ENCODE data around the gene MGRN1. TPM values are rescaled to one million over a fixed set of nuclear protein-coding genes. Genes with fewer than 3 reads are reported as not detected.
A peak's percentile ranks its signal among the peaks of the same experiment; 100 is the strongest.

Gene MGRN1
- total and polyA plus RNA-seq, 2 of the 13 experiments (the other 11 are each of a cell fraction or from before 2014, with no cell fraction given), result 11.9 to 12.6 TPM

DNA sequence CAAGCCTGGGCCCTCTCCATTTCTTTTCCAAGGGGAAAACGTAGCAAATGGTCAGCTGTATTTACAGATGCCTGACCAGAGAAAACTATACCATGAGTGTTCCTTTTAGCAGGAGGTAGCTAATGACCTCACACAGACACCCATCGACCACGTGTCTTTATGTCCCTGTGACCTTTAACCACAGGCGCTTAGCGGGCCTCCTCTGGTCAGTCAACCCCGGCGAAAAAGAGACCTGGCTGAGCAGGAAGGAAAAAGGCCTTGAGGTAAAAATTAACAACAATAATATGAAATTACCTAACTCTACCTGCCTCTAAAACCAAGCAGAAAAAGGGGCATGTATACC, 77.8 kb downstream of the MGRN1 start (continued):
- TF ChIP-seq, protein P1, sequence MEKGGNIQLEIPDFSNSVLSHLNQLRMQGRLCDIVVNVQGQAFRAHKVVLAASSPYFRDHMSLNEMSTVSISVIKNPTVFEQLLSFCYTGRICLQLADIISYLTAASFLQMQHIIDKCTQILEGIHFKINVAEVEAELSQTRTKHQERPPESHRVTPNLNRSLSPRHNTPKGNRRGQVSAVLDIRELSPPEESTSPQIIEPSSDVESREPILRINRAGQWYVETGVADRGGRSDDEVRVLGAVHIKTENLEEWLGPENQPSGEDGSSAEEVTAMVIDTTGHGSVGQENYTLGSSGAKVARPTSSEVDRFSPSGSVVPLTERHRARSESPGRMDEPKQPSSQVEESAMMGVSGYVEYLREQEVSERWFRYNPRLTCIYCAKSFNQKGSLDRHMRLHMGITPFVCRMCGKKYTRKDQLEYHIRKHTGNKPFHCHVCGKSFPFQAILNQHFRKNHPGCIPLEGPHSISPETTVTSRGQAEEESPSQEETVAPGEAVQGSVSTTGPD (CRISPR knock-in tag; IDR thresholded peaks at IDR 0.05), result no peak
- TF ChIP-seq YEATS2 (CRISPR knock-in tag; IDR thresholded peaks at IDR 0.05; ENCODE audit: borderline replicate concordance) (peak; percentile 27; the same call in 1 of the 2 replicates), ZNF331 (CRISPR knock-in tag; IDR thresholded peaks at IDR 0.05) (no peak), MEIS2 (CRISPR knock-in tag; IDR thresholded peaks at IDR 0.05) (no peak), HOXA5 (CRISPR knock-in tag; IDR thresholded peaks at IDR 0.05) (no peak), ZNF263 (CRISPR knock-in tag; IDR thresholded peaks at IDR 0.05) (no peak), BRCA1 (CRISPR knock-in tag; IDR thresholded peaks at IDR 0.05) (0 out of 2 replicates have a peak, but pooled peaks have one; percentile 58), SRF (IDR thresholded peaks at IDR 0.05; ENCODE audit: low read depth, low read length) (no peak), MLLT10 (CRISPR knock-in tag; IDR thresholded peaks at IDR 0.05) (no peak), ZFP82 (CRISPR knock-in tag; IDR thresholded peaks at IDR 0.05; ENCODE audit: borderline replicate concordance) (0 out of 2 replicates have a peak, but pooled peaks have one; percentile 64), ZNF816 (CRISPR knock-in tag; IDR thresholded peaks at IDR 0.05; ENCODE audit: borderline replicate concordance) (no peak), MAFG (CRISPR knock-in tag; IDR thresholded peaks at IDR 0.05) (no peak), FOSL1 (CRISPR knock-in tag; IDR thresholded peaks at IDR 0.05; ENCODE audit: borderline replicate concordance) (no peak), RELA (CRISPR knock-in tag; IDR thresholded peaks at IDR 0.05) (no peak), ELF3 (CRISPR knock-in tag; IDR thresholded peaks at IDR 0.05) (no peak), CC2D1A (CRISPR knock-in tag; IDR thresholded peaks at IDR 0.05) (no peak)
- TF ChIP-seq, protein P2, sequence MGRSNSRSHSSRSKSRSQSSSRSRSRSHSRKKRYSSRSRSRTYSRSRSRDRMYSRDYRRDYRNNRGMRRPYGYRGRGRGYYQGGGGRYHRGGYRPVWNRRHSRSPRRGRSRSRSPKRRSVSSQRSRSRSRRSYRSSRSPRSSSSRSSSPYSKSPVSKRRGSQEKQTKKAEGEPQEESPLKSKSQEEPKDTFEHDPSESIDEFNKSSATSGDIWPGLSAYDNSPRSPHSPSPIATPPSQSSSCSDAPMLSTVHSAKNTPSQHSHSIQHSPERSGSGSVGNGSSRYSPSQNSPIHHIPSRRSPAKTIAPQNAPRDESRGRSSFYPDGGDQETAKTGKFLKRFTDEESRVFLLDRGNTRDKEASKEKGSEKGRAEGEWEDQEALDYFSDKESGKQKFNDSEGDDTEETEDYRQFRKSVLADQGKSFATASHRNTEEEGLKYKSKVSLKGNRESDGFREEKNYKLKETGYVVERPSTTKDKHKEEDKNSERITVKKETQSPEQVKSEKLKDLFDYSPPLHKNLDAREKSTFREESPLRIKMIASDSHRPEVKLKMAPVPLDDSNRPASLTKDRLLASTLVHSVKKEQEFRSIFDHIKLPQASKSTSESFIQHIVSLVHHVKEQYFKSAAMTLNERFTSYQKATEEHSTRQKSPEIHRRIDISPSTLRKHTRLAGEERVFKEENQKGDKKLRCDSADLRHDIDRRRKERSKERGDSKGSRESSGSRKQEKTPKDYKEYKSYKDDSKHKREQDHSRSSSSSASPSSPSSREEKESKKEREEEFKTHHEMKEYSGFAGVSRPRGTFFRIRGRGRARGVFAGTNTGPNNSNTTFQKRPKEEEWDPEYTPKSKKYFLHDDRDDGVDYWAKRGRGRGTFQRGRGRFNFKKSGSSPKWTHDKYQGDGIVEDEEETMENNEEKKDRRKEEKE (IDR thresholded peaks at IDR 0.05), result no peak
- TF ChIP-seq, protein P3, sequence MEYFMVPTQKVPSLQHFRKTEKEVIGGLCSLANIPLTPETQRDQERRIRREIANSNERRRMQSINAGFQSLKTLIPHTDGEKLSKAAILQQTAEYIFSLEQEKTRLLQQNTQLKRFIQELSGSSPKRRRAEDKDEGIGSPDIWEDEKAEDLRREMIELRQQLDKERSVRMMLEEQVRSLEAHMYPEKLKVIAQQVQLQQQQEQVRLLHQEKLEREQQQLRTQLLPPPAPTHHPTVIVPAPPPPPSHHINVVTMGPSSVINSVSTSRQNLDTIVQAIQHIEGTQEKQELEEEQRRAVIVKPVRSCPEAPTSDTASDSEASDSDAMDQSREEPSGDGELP (IDR thresholded peaks at IDR 0.05; ENCODE audit: borderline replicate concordance, low read depth), result peak; percentile 88; the same call in 1 of the 2 replicates
- TF ChIP-seq, protein P4, sequence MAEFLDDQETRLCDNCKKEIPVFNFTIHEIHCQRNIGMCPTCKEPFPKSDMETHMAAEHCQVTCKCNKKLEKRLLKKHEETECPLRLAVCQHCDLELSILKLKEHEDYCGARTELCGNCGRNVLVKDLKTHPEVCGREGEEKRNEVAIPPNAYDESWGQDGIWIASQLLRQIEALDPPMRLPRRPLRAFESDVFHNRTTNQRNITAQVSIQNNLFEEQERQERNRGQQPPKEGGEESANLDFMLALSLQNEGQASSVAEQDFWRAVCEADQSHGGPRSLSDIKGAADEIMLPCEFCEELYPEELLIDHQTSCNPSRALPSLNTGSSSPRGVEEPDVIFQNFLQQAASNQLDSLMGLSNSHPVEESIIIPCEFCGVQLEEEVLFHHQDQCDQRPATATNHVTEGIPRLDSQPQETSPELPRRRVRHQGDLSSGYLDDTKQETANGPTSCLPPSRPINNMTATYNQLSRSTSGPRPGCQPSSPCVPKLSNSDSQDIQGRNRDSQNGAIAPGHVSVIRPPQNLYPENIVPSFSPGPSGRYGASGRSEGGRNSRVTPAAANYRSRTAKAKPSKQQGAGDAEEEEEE (CRISPR knock-in tag; IDR thresholded peaks at IDR 0.05; ENCODE audit: borderline replicate concordance), result no peak
- TF ChIP-seq, protein P5, sequence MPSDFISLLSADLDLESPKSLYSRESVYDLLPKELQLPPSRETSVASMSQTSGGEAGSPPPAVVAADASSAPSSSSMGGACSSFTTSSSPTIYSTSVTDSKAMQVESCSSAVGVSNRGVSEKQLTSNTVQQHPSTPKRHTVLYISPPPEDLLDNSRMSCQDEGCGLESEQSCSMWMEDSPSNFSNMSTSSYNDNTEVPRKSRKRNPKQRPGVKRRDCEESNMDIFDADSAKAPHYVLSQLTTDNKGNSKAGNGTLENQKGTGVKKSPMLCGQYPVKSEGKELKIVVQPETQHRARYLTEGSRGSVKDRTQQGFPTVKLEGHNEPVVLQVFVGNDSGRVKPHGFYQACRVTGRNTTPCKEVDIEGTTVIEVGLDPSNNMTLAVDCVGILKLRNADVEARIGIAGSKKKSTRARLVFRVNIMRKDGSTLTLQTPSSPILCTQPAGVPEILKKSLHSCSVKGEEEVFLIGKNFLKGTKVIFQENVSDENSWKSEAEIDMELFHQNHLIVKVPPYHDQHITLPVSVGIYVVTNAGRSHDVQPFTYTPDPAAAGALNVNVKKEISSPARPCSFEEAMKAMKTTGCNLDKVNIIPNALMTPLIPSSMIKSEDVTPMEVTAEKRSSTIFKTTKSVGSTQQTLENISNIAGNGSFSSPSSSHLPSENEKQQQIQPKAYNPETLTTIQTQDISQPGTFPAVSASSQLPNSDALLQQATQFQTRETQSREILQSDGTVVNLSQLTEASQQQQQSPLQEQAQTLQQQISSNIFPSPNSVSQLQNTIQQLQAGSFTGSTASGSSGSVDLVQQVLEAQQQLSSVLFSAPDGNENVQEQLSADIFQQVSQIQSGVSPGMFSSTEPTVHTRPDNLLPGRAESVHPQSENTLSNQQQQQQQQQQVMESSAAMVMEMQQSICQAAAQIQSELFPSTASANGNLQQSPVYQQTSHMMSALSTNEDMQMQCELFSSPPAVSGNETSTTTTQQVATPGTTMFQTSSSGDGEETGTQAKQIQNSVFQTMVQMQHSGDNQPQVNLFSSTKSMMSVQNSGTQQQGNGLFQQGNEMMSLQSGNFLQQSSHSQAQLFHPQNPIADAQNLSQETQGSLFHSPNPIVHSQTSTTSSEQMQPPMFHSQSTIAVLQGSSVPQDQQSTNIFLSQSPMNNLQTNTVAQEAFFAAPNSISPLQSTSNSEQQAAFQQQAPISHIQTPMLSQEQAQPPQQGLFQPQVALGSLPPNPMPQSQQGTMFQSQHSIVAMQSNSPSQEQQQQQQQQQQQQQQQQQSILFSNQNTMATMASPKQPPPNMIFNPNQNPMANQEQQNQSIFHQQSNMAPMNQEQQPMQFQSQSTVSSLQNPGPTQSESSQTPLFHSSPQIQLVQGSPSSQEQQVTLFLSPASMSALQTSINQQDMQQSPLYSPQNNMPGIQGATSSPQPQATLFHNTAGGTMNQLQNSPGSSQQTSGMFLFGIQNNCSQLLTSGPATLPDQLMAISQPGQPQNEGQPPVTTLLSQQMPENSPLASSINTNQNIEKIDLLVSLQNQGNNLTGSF (CRISPR knock-in tag; IDR thresholded peaks at IDR 0.05), result no peak

Measured in HepG2 (cell line).